DND-41 (cell line): ENCODE data around the gene MAP4K1.
A peak's percentile ranks its signal among the peaks of the same experiment; 100 is the strongest.
"Not testable (repeated sequence)": the region's sequence is repeated elsewhere in the genome, so short reads cannot be mapped to it uniquely, and the experiment has no call there.

ENCODE experiments used
- ATAC-seq: fragments of 200-7000 bp; cut with Tn5 transposase; 3 replicates; pipeline ENCODE4 v1.9.1; 2021; ENCODE audit warnings: low read depth; ENCODE audit not compliant: insufficient read depth
- DNase-seq: peaks from one replicate; pipeline ENCODE4 v3.0.0-alpha.2; 2020
- H2AFZ ChIP-seq: 2 replicates; pipeline ENCODE4 v1.6.0; 2012; ENCODE audit warnings: low read depth, low read length
- H3K27ac ChIP-seq: 2 replicates; pipeline ENCODE4 v1.5.1; 2012; ENCODE audit warnings: low read length, inconsistent platforms
- H3K27me3 ChIP-seq: fragments of 200-600 bp; sonication (generic); 2 replicates; pipeline ENCODE4 v1.6.0; 2012; ENCODE audit warnings: low read length, mild to moderate bottlenecking, inconsistent platforms; ENCODE audit not compliant: insufficient read depth, poor library complexity
- H3K36me3 ChIP-seq: 2 replicates; pipeline ENCODE4 v1.5.1; 2012; ENCODE audit warnings: low read length, inconsistent platforms; ENCODE audit not compliant: insufficient read depth
- H3K4me1 ChIP-seq: 2 replicates; pipeline ENCODE4 v1.5.1; 2012; ENCODE audit warnings: mild to moderate bottlenecking, low read length; ENCODE audit not compliant: insufficient read depth
- H3K4me2 ChIP-seq: 2 replicates; pipeline ENCODE4 v1.6.0; 2012; ENCODE audit warnings: mild to moderate bottlenecking, moderate library complexity, low read length, inconsistent platforms; ENCODE audit not compliant: insufficient read depth
- H3K4me3 ChIP-seq, 2 experiments: fragments of 200-600 bp in 1 of 2; shearing (Covaris generic) in 1 of 2; 2 replicates each; pipeline ENCODE4 v1.5.1; 2012 to 2016; ENCODE audit warnings: inconsistent platforms in 2 of 2, low read length in 2 of 2, mild to moderate bottlenecking in 2 of 2, low read depth in 1 of 2, moderate library complexity in 1 of 2
- H3K79me2 ChIP-seq: 2 replicates; pipeline ENCODE4 v1.6.0; 2012; ENCODE audit warnings: low read length, inconsistent platforms; ENCODE audit not compliant: insufficient read depth
- H3K9ac ChIP-seq: 2 replicates; pipeline ENCODE4 v1.6.0; 2012; ENCODE audit warnings: low read depth, mild to moderate bottlenecking, inconsistent platforms, low read length, moderate library complexity
- H3K9me3 ChIP-seq: 2 replicates; pipeline ENCODE4 v1.5.1; 2012; ENCODE audit warnings: low read length, moderate library complexity, mild to moderate bottlenecking, inconsistent platforms; ENCODE audit not compliant: insufficient read depth, severe bottlenecking
- H4K20me1 ChIP-seq: 2 replicates; pipeline ENCODE4 v1.6.0; 2012; ENCODE audit warnings: low read length; ENCODE audit not compliant: insufficient read depth
- EZH2 ChIP-seq: IDR thresholded peaks from 3 replicates; pipeline ENCODE4 v1.6.1; 2012; ENCODE audit warnings: borderline replicate concordance, low read depth, mild to moderate bottlenecking, moderate library complexity, low read length, inconsistent platforms; ENCODE audit not compliant: severe bottlenecking
- TF ChIP-seq, protein P1 (sequence below): IDR thresholded peaks from 2 replicates; pipeline ENCODE4 v1.5.1; 2012; ENCODE audit warnings: borderline replicate concordance, low read length, moderate library complexity, mild to moderate bottlenecking; ENCODE audit not compliant: poor library complexity, severe bottlenecking; ENCODE audit errors: extremely low read depth

The MAP4K1 gene

DNA sequence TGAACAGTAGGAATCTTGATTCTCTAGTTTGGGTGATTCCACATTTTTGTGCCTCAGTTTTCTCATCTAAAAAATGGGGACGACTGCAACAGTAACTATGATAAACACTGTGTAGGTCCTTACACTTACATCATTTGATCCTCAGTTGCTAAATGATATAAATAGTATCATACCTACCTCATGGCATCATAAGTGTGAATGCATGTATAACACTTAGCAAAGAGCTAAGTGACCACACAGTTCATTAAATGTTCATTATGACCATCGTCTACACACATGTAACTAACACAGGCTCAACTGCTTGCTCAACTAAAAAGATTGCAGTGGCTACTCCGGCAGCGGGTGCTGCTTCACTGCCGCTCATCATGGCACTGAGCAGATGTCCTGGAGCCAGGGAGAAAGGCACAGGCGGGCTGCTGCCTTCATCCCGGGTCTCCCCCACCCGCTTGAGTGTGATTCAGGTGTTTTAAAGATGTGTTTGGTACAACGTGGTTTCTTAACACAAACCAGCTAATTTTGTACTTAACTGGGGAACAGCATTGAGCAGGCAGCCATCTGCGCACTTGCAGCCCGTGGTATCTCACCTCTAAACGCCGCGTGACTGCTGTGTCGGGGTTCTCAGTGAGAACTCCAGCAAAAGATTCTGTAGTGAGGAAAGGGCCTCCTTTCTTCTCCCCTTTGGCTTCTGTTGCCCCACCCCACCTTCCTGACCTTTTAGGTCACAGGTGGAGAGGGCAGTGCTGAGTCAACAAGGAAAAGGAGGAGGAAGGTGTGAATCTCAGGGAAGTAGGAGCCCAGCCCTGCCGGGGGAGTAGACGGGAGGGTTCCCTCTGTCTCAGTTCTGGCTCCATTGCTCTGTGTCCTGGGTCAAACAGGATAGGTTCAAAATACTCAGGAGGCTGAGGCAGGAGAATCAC lies 18.0 kb upstream of the MAP4K1 start:
- Histone ChIP-seq H3K27me3 (no peaks in the 10 kb centered on the region), H3K9ac (no peak overlapping the region), H2AFZ (no peak overlapping the region), H3K36me3 (peaks cover 46% of the 10 kb centered on the region), H3K79me2 (no peaks in the 10 kb centered on the region), H3K9me3 (no peaks in the 10 kb centered on the region), H3K4me2 (no peak overlapping the region), H4K20me1 (peaks cover 7% of the 10 kb centered on the region), H3K4me1 (no peaks in the 10 kb centered on the region), H3K4me3 (no peak overlapping the region), H3K27ac (no peak overlapping the region)
- DNase-seq (no peak), ATAC-seq (no peak)
- no peak for TF ChIP-seq EZH2
- TF ChIP-seq, protein P1, sequence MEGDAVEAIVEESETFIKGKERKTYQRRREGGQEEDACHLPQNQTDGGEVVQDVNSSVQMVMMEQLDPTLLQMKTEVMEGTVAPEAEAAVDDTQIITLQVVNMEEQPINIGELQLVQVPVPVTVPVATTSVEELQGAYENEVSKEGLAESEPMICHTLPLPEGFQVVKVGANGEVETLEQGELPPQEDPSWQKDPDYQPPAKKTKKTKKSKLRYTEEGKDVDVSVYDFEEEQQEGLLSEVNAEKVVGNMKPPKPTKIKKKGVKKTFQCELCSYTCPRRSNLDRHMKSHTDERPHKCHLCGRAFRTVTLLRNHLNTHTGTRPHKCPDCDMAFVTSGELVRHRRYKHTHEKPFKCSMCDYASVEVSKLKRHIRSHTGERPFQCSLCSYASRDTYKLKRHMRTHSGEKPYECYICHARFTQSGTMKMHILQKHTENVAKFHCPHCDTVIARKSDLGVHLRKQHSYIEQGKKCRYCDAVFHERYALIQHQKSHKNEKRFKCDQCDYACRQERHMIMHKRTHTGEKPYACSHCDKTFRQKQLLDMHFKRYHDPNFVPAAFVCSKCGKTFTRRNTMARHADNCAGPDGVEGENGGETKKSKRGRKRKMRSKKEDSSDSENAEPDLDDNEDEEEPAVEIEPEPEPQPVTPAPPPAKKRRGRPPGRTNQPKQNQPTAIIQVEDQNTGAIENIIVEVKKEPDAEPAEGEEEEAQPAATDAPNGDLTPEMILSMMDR, result peak; percentile 18

DNA sequence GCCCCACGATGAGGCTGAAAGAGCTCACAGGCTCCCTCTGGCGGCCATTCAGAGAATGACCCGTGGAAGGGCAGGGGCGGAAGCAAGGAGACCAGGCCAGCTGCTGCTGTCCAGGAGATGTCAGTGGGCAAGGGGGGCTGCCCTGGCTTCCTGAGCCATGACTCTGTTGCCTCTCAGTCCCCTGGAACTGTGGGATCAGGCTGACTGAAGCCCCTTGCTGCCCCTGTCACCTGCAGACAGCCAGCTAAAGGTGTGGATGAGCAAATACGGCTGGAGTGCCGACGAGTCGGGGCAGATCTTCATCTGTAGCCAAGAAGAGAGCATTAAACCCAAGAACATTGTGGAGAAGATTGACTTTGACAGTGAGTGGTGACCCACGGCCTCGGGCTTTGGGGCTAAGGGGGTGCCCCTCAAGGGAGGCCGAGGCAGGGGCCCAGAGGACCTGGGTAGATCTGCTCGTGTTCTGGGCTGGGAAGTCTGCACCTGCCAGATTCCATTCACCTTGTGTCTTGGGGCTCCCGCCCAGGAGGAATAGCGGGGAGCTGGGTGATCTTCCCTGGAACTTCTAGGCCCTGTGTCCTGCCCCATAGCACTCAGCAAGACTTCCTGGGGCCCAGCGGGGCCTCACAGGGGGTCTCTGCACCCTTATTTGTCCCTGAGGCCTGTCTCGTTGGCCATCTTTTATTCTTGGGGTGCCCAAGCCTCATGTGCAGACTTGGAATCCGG lies 17.2 kb upstream of the MAP4K1 start:
- Histone ChIP-seq H3K4me1 (no peaks in the 10 kb centered on the region), H2AFZ (no peak overlapping the region), H3K4me3 (no peak overlapping the region), H3K9ac (no peak overlapping the region), H3K4me2 (no peak overlapping the region), H4K20me1 (peaks cover 7% of the 10 kb centered on the region), H3K27me3 (no peaks in the 10 kb centered on the region), H3K79me2 (no peaks in the 10 kb centered on the region), H3K36me3 (peaks cover 51% of the 10 kb centered on the region), H3K9me3 (no peaks in the 10 kb centered on the region), H3K27ac (peak overlapping the region; percentile 41)
- ATAC-seq (peak; percentile 63), DNase-seq (peak; percentile 74)
- TF ChIP-seq EZH2, result no peak
- TF ChIP-seq, protein P1, result peak; percentile 88

DNA sequence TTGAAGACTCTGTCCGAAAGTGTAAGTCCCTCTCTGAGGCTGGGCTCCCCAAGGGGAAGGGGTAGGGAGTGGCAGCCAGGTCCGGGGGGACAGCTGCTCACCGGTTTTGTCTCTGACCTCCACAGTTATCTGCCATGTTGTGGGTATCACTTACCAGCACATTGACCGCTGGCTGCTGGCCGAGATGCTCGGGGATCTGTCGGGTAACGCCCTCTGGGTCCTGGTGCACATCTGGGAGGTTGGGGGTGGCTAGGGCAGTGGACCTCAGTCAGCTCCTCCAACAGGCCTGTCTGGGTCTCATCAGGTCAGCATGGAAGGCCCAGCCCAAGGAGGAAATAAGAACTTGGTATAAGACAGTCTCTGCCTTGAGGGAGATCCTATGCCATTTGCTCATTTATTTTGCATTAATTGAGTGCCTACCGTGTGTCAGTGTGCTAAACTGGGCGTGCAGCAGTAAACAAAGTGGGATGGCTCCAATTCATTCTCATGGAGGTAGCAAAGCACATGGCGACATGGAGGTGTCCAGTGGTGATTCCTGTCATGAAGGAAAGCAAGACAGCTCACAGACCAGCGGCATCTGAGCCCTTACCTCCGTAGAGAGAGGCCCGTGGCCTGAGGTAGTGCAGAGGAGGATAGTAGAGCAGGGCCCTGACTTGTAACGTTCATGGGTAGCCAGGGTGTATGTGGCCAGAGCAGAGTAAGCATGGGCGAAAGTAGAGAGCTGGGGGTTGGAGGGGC lies 14.9 kb upstream of the MAP4K1 start:
- H2AFZ ChIP-seq, result no peak overlapping the region
- ATAC-seq (no peak), DNase-seq (no peak)
- H3K27ac ChIP-seq, result no peak overlapping the region
- H4K20me1 ChIP-seq, result peaks cover 7% of the 10 kb centered on the region
- no peaks in the 10 kb centered on the region for H3K79me2 ChIP-seq
- no peaks in the 10 kb centered on the region for H3K27me3 ChIP-seq
- H3K4me2 ChIP-seq, result no peak overlapping the region
- H3K9me3 ChIP-seq, result no peaks in the 10 kb centered on the region
- H3K36me3 ChIP-seq, result peaks cover 68% of the 10 kb centered on the region
- no peak for TF ChIP-seq EZH2
- TF ChIP-seq, protein P1, result no peak
- H3K9ac ChIP-seq, result no peak overlapping the region
- H3K4me3 ChIP-seq, result no peak overlapping the region
- H3K4me1 ChIP-seq, result no peaks in the 10 kb centered on the region

DNA sequence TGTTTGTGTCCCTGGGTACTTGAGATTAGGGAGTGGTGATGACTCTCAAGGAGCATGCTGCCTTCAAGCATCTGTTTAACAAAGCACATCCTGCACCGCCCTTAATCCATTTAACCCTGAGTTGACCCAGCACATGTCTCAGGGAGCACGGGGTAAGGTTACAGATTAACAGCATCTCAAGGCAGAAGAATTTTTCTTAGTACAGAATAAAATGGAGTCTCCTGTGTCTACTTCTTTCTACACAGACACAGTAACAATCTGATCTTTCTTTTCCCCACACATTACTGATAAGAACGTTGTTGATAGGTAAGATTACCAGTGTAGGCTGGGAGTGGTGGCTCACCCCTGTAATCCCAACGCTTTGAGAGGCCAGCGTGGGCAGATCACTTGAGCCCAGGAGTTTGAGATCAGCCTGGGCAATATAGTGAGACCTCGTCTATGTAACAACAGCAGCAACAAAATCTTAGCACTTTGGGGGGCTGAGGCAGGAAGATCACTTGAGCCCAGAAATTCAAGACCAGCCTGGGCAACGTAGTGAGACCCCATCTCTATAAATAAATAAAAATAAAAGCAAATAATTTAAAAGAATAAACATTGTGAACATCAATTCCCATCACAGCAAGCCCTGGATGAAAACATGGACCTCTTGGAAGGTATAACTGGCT lies 14.2 kb upstream of the MAP4K1 start:
- not testable (repeated sequence) for H3K9ac ChIP-seq, H3K27ac ChIP-seq, DNase-seq, H3K27me3 ChIP-seq, H3K4me2 ChIP-seq, H3K4me3 ChIP-seq, ATAC-seq, H3K4me1 ChIP-seq, H3K79me2 ChIP-seq, H2AFZ ChIP-seq, H3K9me3 ChIP-seq, H4K20me1 ChIP-seq
- peaks cover 72% of the 10 kb centered on the region for H3K36me3 ChIP-seq

DNA sequence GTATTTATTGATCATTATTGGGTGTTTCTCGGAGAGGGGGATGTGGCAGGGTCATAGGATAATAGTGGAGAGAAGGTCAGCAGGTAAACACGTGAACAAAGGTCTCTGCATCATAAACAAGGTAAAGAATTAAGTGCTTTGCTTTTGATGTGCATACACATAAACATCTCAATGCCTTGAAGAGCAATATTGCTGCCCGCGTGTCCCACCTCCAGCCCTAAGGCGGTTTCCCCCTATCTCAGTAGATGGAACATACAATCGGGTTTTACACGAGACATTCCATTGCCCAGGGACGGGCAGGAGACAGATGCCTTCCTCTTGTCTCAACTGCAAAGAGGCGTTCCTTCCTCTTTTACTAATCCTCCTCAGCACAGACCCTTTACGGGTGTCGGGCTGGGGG lies 13.5 kb upstream of the MAP4K1 start:
- ATAC-seq, H2AFZ ChIP-seq, H3K27me3 ChIP-seq, H4K20me1 ChIP-seq, H3K4me3 ChIP-seq, H3K9ac ChIP-seq, DNase-seq, H3K4me2 ChIP-seq, H3K79me2 ChIP-seq, H3K4me1 ChIP-seq, H3K9me3 ChIP-seq, H3K27ac ChIP-seq: not testable (repeated sequence)
- H3K36me3 ChIP-seq, result peaks cover 73% of the 10 kb centered on the region
